Mucosa of stomach (tissue), 1 donor: ENCODE results near the gene ZNF438.
"Not testable (repeated sequence)": the region's sequence is repeated elsewhere in the genome, so short reads cannot be mapped to it uniquely, and the experiment has no call there.

Experiments used
- H3K27me3 ChIP-seq: one replicate; pipeline ENCODE4 v1.7.0; 2013; ENCODE audit warnings: mild to moderate bottlenecking, low read length; ENCODE audit not compliant: control insufficient read depth, insufficient read depth
- H3K36me3 ChIP-seq: one replicate; pipeline ENCODE4 v1.7.0; 2013; ENCODE audit warnings: low read length; ENCODE audit not compliant: control insufficient read depth, insufficient read depth
- H3K4me1 ChIP-seq: one replicate; pipeline ENCODE4 v1.7.0; 2013; ENCODE audit warnings: mild to moderate bottlenecking, low read length; ENCODE audit not compliant: control insufficient read depth, insufficient read depth
- H3K4me3 ChIP-seq: one replicate; pipeline ENCODE4 v1.7.0; 2013; ENCODE audit warnings: low read length
- H3K9ac ChIP-seq: one replicate; pipeline ENCODE4 v1.7.0; 2013; ENCODE audit warnings: mild to moderate bottlenecking, low read length, moderate library complexity
- H3K9me3 ChIP-seq: one replicate; pipeline ENCODE4 v1.7.0; 2013; ENCODE audit warnings: mild to moderate bottlenecking, low read length, moderate library complexity; ENCODE audit not compliant: control insufficient read depth
- donor health status: Pancreatic carcinoma.

ZNF438 gene

GRCh38 chr10:30943451-30943850 is 88.2 kb downstream of the ZNF438 start:
- Histone ChIP-seq H3K27me3 (no peaks in the 10 kb centered on the region), H3K9me3 (no peaks in the 10 kb centered on the region), H3K36me3 (no peaks in the 10 kb centered on the region), H3K9ac (no peak overlapping the region), H3K4me1 (peaks cover 8% of the 10 kb centered on the region), H3K4me3 (no peak overlapping the region)

GRCh38 chr10:30940256-30940655 is 91.4 kb downstream of the ZNF438 start:
- Histone ChIP-seq H3K9me3 (no peaks in the 10 kb centered on the region), H3K4me1 (peaks cover 8% of the 10 kb centered on the region), H3K9ac (no peak overlapping the region), H3K27me3 (no peaks in the 10 kb centered on the region), H3K4me3 (no peak overlapping the region), H3K36me3 (no peaks in the 10 kb centered on the region)

- H3K4me1 ChIP-seq = peaks cover 8% of the 10 kb centered on the region
- H3K36me3 ChIP-seq = no peaks in the 10 kb centered on the region
- no peaks in the 10 kb centered on the region for H3K9me3 ChIP-seq
- no peak overlapping the region for H3K4me3 ChIP-seq
- no peak overlapping the region for H3K9ac ChIP-seq
- H3K27me3 ChIP-seq = no peaks in the 10 kb centered on the region
These were observed 91.9 kb downstream of the ZNF438 start for GRCh38 chr10:30939643-30940251.

GRCh38 chr10:30935078-30935477 is 96.6 kb downstream of the ZNF438 start:
- H3K36me3 ChIP-seq = no peaks in the 10 kb centered on the region
- H3K27me3 ChIP-seq = no peaks in the 10 kb centered on the region
- H3K9ac ChIP-seq = no peak overlapping the region
- no peaks in the 10 kb centered on the region for H3K4me1 ChIP-seq
- no peaks in the 10 kb centered on the region for H3K9me3 ChIP-seq
- no peak overlapping the region for H3K4me3 ChIP-seq

- Histone ChIP-seq H3K4me1 (no peaks in the 10 kb centered on the region), H3K9ac (no peak overlapping the region), H3K36me3 (no peaks in the 10 kb centered on the region), H3K4me3 (no peak overlapping the region), H3K9me3 (no peaks in the 10 kb centered on the region), H3K27me3 (no peaks in the 10 kb centered on the region)
These were observed 100.6 kb downstream of the ZNF438 start for GRCh38 chr10:30931094-30931493.

- Histone ChIP-seq H3K9me3 (no peaks in the 10 kb centered on the region), H3K36me3 (no peaks in the 10 kb centered on the region), H3K27me3 (no peaks in the 10 kb centered on the region), H3K4me1 (no peaks in the 10 kb centered on the region), H3K4me3 (no peak overlapping the region), H3K9ac (no peak overlapping the region)
These were observed 101.7 kb downstream of the ZNF438 start for GRCh38 chr10:30929901-30930520.

GRCh38 chr10:30929311-30929729 is 102.3 kb downstream of the ZNF438 start:
- H3K4me3 ChIP-seq, H3K9ac ChIP-seq, H3K27me3 ChIP-seq, H3K36me3 ChIP-seq, H3K4me1 ChIP-seq, H3K9me3 ChIP-seq: not testable (repeated sequence)

GRCh38 chr10:30928742-30929141 is 102.9 kb downstream of the ZNF438 start:
- no peaks in the 10 kb centered on the region for H3K36me3 ChIP-seq
- no peaks in the 10 kb centered on the region for H3K4me1 ChIP-seq
- H3K9me3 ChIP-seq = no peaks in the 10 kb centered on the region
- no peak overlapping the region for H3K9ac ChIP-seq
- no peak overlapping the region for H3K4me3 ChIP-seq
- no peaks in the 10 kb centered on the region for H3K27me3 ChIP-seq

GRCh38 chr10:30918651-30919050 is 113.0 kb downstream of the ZNF438 start:
- Histone ChIP-seq H3K36me3 (no peaks in the 10 kb centered on the region), H3K4me3 (no peak overlapping the region), H3K9ac (no peak overlapping the region), H3K9me3 (no peaks in the 10 kb centered on the region), H3K27me3 (no peaks in the 10 kb centered on the region), H3K4me1 (no peaks in the 10 kb centered on the region)

- Histone ChIP-seq H3K4me3 (no peak overlapping the region), H3K9ac (no peak overlapping the region), H3K9me3 (no peaks in the 10 kb centered on the region), H3K27me3 (no peaks in the 10 kb centered on the region), H3K36me3 (no peaks in the 10 kb centered on the region), H3K4me1 (no peaks in the 10 kb centered on the region)
These were observed 113.9 kb downstream of the ZNF438 start for GRCh38 chr10:30917789-30918188.

GRCh38 chr10:30917067-30917466 is 114.6 kb downstream of the ZNF438 start:
- no peak overlapping the region for H3K4me3 ChIP-seq
- no peaks in the 10 kb centered on the region for H3K9me3 ChIP-seq
- no peak overlapping the region for H3K9ac ChIP-seq
- H3K27me3 ChIP-seq = no peaks in the 10 kb centered on the region
- no peaks in the 10 kb centered on the region for H3K4me1 ChIP-seq
- H3K36me3 ChIP-seq = no peaks in the 10 kb centered on the region

- H3K36me3 ChIP-seq = no peaks in the 10 kb centered on the region
- no peak overlapping the region for H3K4me3 ChIP-seq
- H3K4me1 ChIP-seq = no peaks in the 10 kb centered on the region
- no peak overlapping the region for H3K9ac ChIP-seq
- H3K27me3 ChIP-seq = no peaks in the 10 kb centered on the region
- H3K9me3 ChIP-seq = no peaks in the 10 kb centered on the region
These were observed 116.5 kb downstream of the ZNF438 start for GRCh38 chr10:30915146-30915545.
